ENCODE measurements around the gene CCDC169. TPM values are rescaled to one million over a fixed set of nuclear protein-coding genes. Genes with fewer than 3 reads are reported as not detected.
A peak's percentile ranks its signal among the peaks of the same experiment; 100 is the strongest.

CCDC169 gene
- polyA plus RNA-seq, 1 donor from 2014 or later: 6.9 TPM

DNA sequence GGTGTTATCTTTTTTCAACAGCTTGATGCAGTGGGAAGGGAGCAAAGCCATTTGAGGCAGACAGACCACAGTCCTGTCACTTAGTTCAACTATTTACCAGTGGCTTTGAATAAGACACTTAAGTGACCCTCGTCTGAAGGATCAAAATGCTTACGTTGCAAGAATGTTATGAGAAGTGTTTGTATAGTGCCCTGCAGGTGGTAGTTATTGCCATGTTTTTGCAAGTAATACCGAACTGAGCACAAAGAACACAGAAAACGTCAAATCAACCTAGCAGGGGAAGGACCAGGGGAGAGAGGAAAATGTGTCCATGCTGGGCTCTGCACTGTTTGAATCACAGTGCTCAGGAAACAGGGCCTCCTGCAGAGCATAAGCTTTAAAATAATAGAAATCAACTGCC, 86.0 kb downstream of the CCDC169 start:
- peak overlapping the region; percentile 0 for H3K4me3 ChIP-seq (ENCODE audit: low read length)
- H3K9ac ChIP-seq (ENCODE audit: low read length): no peak overlapping the region
- no peaks in the 10 kb centered on the region for H3K79me2 ChIP-seq (replicated peaks; ENCODE audit: insufficient read depth, low read length)
- no peaks in the 10 kb centered on the region for H4K20me1 ChIP-seq (ENCODE audit: insufficient read depth)
- H3K27me3 ChIP-seq (ENCODE audit: insufficient read depth, low read depth, low read length): no peaks in the 10 kb centered on the region
- no peaks in the 10 kb centered on the region for H3K9me2 ChIP-seq (ENCODE audit: insufficient read depth, low read length)
- no peak overlapping the region for H2AFZ ChIP-seq (ENCODE audit: low read depth, low read length)
- no peaks in the 10 kb centered on the region for H3K9me3 ChIP-seq (ENCODE audit: low read length)
- no peaks in the 10 kb centered on the region for H3K36me3 ChIP-seq (ENCODE audit: insufficient read depth, low read length)
- peak overlapping the region; percentile 33 for H3K27ac ChIP-seq (ENCODE audit: low read length)
- TF ChIP-seq TAF1 (IDR thresholded peaks at IDR 0.05; ENCODE audit: low read depth) (no peak), POLR2AphosphoS5 (IDR thresholded peaks at IDR 0.05) (peak; percentile 82)
- H3F3A ChIP-seq (ENCODE audit: insufficient read depth, low read length, poor library complexity, severe bottlenecking): no peaks in the 10 kb centered on the region
- H3K4me2 ChIP-seq (ENCODE audit: low read length): no peak overlapping the region

- H3K4me3 ChIP-seq (ENCODE audit: low read length): no peak overlapping the region
- H3K27ac ChIP-seq (ENCODE audit: low read length): no peak overlapping the region
- no peak overlapping the region for H3K4me2 ChIP-seq (ENCODE audit: low read length)
- no peaks in the 10 kb centered on the region for H3K27me3 ChIP-seq (ENCODE audit: insufficient read depth, low read depth, low read length)
- no peak overlapping the region for H3K9ac ChIP-seq (ENCODE audit: low read length)
- no peaks in the 10 kb centered on the region for H3K79me2 ChIP-seq (replicated peaks; ENCODE audit: insufficient read depth, low read length)
- H3K9me2 ChIP-seq (ENCODE audit: insufficient read depth, low read length): no peaks in the 10 kb centered on the region
- H4K20me1 ChIP-seq (ENCODE audit: insufficient read depth): no peaks in the 10 kb centered on the region
- H2AFZ ChIP-seq (ENCODE audit: low read depth, low read length): no peak overlapping the region
- H3K36me3 ChIP-seq (ENCODE audit: insufficient read depth, low read length): no peaks in the 10 kb centered on the region
- H3K9me3 ChIP-seq (ENCODE audit: low read length): no peaks in the 10 kb centered on the region
- H3F3A ChIP-seq (ENCODE audit: insufficient read depth, low read length, poor library complexity, severe bottlenecking): no peaks in the 10 kb centered on the region
- TF ChIP-seq CTCF (IDR thresholded peaks at IDR 0.05; ENCODE audit: poor library complexity, severe bottlenecking): no peak
- TF ChIP-seq EZH2 (IDR thresholded peaks at IDR 0.05; ENCODE audit: borderline replicate concordance, insufficient read depth, low read length, poor library complexity, severe bottlenecking): no peak
- no peak for TF ChIP-seq EP300 (conservative IDR thresholded peaks at IDR 0.05; ENCODE audit: poor library complexity, severe bottlenecking)
- no peak for TF ChIP-seq MXI1 (conservative IDR thresholded peaks at IDR 0.05; ENCODE audit: poor library complexity, severe bottlenecking)
- TF ChIP-seq RAD21 (conservative IDR thresholded peaks at IDR 0.05): no peak
- no peak for TF ChIP-seq SMC3 (conservative IDR thresholded peaks at IDR 0.05; ENCODE audit: poor library complexity)
- no peak for TF ChIP-seq POLR2AphosphoS5 (IDR thresholded peaks at IDR 0.05)
- no peak for TF ChIP-seq TAF1 (IDR thresholded peaks at IDR 0.05; ENCODE audit: low read depth)
- no peak for TF ChIP-seq REST (IDR thresholded peaks at IDR 0.05; ENCODE audit: borderline replicate concordance)
These were observed 86.9 kb downstream of the CCDC169 start for GRCh38 chr13:36210738-36211137.

GRCh38 chr13:36207672-36208071, 89.9 kb downstream of the CCDC169 start:
- Histone ChIP-seq H3K36me3 (ENCODE audit: insufficient read depth, low read length) (no peaks in the 10 kb centered on the region), H3K79me2 (replicated peaks; ENCODE audit: insufficient read depth, low read length) (no peaks in the 10 kb centered on the region), H3F3A (ENCODE audit: insufficient read depth, low read length, poor library complexity, severe bottlenecking) (no peaks in the 10 kb centered on the region), H3K27me3 (ENCODE audit: insufficient read depth, low read depth, low read length) (no peaks in the 10 kb centered on the region), H3K9ac (ENCODE audit: low read length) (no peak overlapping the region), H3K27ac (ENCODE audit: low read length) (no peak overlapping the region), H3K4me3 (ENCODE audit: low read length) (no peak overlapping the region), H3K9me3 (ENCODE audit: low read length) (no peaks in the 10 kb centered on the region), H3K9me2 (ENCODE audit: insufficient read depth, low read length) (no peaks in the 10 kb centered on the region), H2AFZ (ENCODE audit: low read depth, low read length) (no peak overlapping the region), H4K20me1 (ENCODE audit: insufficient read depth) (no peaks in the 10 kb centered on the region), H3K4me2 (ENCODE audit: low read length) (no peak overlapping the region)
- TF ChIP-seq CTCF (IDR thresholded peaks at IDR 0.05; ENCODE audit: poor library complexity, severe bottlenecking) (no peak), MXI1 (conservative IDR thresholded peaks at IDR 0.05; ENCODE audit: poor library complexity, severe bottlenecking) (no peak)

All from neural cell (in vitro differentiated cells).